Uterus (tissue), 4 donors: ENCODE data around the gene KLHDC10. TPM values are rescaled to one million over a fixed set of nuclear protein-coding genes. Genes with fewer than 3 reads are reported as not detected.
"Not testable (repeated sequence)": the region's sequence is repeated elsewhere in the genome, so short reads cannot be mapped to it uniquely, and the experiment has no call there.

Source experiments
- DNase-seq, 2 donors: peaks; one replicate each; pipeline ENCODE4 v3.0.0-alpha.2; 2019 to 2020
- H3K27ac ChIP-seq, 2 donors: fragments of 200-600 bp; sonication (generic); 1 replicate in 1 of 2; 2 replicates in 1 of 2; pipeline ENCODE4 v1.5.1; 2016 to 2018
- H3K27me3 ChIP-seq, 2 donors: fragments of 200-600 bp; sonication (generic); one replicate each; pipeline ENCODE4 v1.5.1; 2018 to 2019; ENCODE audit warnings: control low read depth in 1 of 2
- H3K36me3 ChIP-seq, 2 donors: fragments of 200-600 bp; sonication (generic); one replicate each; pipeline ENCODE4 v1.5.1; 2019; ENCODE audit warnings: control low read depth in 1 of 2
- H3K4me1 ChIP-seq, 2 donors: fragments of 200-600 bp; sonication (generic); one replicate each; pipeline ENCODE4 v1.5.1; 2018 to 2019; ENCODE audit warnings: control low read depth in 1 of 2
- H3K4me3 ChIP-seq, 2 donors: fragments of 200-600 bp; sonication (generic); 1 replicate in 1 of 2; 2 replicates in 1 of 2; pipeline ENCODE4 v1.5.1; 2018 to 2019; ENCODE audit warnings: mild to moderate bottlenecking in 1 of 2
- H3K9me3 ChIP-seq, 2 donors: fragments of 200-600 bp; sonication (generic); one replicate each; pipeline ENCODE4 v1.5.1; 2019; ENCODE audit warnings: control low read depth in 1 of 2
- CTCF ChIP-seq, 4 experiments: fragments of 200-600 bp in 2 of 4; fragments of 450-650 bp in 2 of 4; sonication (generic) in 2 of 4; IDR thresholded peaks; one replicate each; pipeline ENCODE4 v1.5.1; 2016 to 2019; ENCODE audit warnings: antibody characterized with exemption in 4 of 4, mild to moderate bottlenecking in 2 of 4, moderate library complexity in 1 of 4
- POLR2A ChIP-seq, 2 donors: fragments of 450-650 bp; IDR thresholded peaks; one replicate each; pipeline ENCODE4 v1.6.1; 2016; ENCODE audit warnings: antibody characterized with exemption in 2 of 2, mild to moderate bottlenecking in 1 of 2, moderate library complexity in 1 of 2
- intact Hi-C: fragments of 100-400 bp; cut with DNase I; formaldehyde crosslinking; loops from one replicate; pipeline ENCODE4 v1.15.1; 2023; ENCODE audit warnings: low total_unique reads
- total RNA-seq, 4 donors: library from RNA; depleted of rRNA in 3 of 4; stranded (reverse); fragments of >200 nt in 3 of 4; gene quantifications; one replicate each; pipeline versions ENCODE4 v1.1.0 to v1.2.4, GENCODE V29; 2014 to 2023
- donor health status: DM: yes; HTN: yes; CAD: no.

The KLHDC10 gene
- total RNA-seq, 4 donors from 2014 or later, result 8.8 to 58.5 (median 26.5) TPM

DNA sequence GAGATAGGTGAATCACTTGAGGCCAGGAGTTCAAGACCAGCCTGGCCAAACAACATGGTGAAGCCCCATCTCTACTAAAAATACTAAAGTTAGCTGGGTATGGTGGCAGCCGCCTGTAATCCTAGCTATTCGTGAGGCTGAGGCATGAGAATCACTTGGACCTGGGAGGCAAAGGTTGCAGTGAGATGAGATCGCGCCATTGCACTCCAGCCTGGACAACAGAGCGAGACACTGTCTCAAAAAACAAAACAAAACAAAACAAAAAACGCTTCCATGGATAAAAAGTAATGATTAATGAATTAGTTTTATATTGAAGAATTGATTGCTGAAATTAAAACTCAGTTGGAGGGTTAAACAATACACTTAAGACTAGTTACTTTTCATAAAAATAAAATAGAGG lies 32.3 kb downstream of the KLHDC10 start:
- Histone ChIP-seq H3K4me3 (no peak overlapping the region), H3K4me1 (no peaks in the 10 kb centered on the region), H3K27ac (no peak overlapping the region), H3K27me3 (no peaks in the 10 kb centered on the region), H3K36me3 (no peaks in the 10 kb centered on the region), H3K9me3 (no peaks in the 10 kb centered on the region)
- no peak for DNase-seq
- intact Hi-C loops, result no loop called here
- TF ChIP-seq CTCF (IDR thresholded peaks at IDR 0.05) (no peak), POLR2A (IDR thresholded peaks at IDR 0.05) (no peak)

- H3K27me3 ChIP-seq, result no peaks in the 10 kb centered on the region
- H3K36me3 ChIP-seq, result no peaks in the 10 kb centered on the region
- TF ChIP-seq CTCF (IDR thresholded peaks at IDR 0.05) (no peak), POLR2A (IDR thresholded peaks at IDR 0.05) (no peak)
- DNase-seq, result no peak
- no peaks in the 10 kb centered on the region for H3K9me3 ChIP-seq
- H3K4me3 ChIP-seq, result no peak overlapping the region
- H3K27ac ChIP-seq, result no peak overlapping the region
- intact Hi-C loops, result no loop called here
- H3K4me1 ChIP-seq, result no peaks in the 10 kb centered on the region
Measured at GRCh38 chr7:130107949-130108674, 37.8 kb downstream of the KLHDC10 start.

- DNase-seq, result no peak
- Histone ChIP-seq H3K9me3 (no peaks in the 10 kb centered on the region), H3K27ac (no peak overlapping the region), H3K27me3 (no peaks in the 10 kb centered on the region), H3K4me1 (no peaks in the 10 kb centered on the region), H3K36me3 (no peaks in the 10 kb centered on the region), H3K4me3 (no peak overlapping the region)
- intact Hi-C loops, result no loop called here
- no peak for TF ChIP-seq CTCF (IDR thresholded peaks at IDR 0.05)
- TF ChIP-seq POLR2A (IDR thresholded peaks at IDR 0.05), result no peak
Measured at GRCh38 chr7:130108809-130109208, 38.5 kb downstream of the KLHDC10 start.

GRCh38 chr7:130112093-130112492 lies 41.8 kb downstream of the KLHDC10 start:
- TF ChIP-seq POLR2A (IDR thresholded peaks at IDR 0.05) (no peak), CTCF (IDR thresholded peaks at IDR 0.05) (no peak)
- Histone ChIP-seq H3K27ac (no peak overlapping the region), H3K4me1 (no peaks in the 10 kb centered on the region), H3K9me3 (no peaks in the 10 kb centered on the region), H3K27me3 (no peaks in the 10 kb centered on the region), H3K36me3 (no peaks in the 10 kb centered on the region), H3K4me3 (no peak overlapping the region)
- intact Hi-C loops, result no loop called here
- no peak for DNase-seq

DNA sequence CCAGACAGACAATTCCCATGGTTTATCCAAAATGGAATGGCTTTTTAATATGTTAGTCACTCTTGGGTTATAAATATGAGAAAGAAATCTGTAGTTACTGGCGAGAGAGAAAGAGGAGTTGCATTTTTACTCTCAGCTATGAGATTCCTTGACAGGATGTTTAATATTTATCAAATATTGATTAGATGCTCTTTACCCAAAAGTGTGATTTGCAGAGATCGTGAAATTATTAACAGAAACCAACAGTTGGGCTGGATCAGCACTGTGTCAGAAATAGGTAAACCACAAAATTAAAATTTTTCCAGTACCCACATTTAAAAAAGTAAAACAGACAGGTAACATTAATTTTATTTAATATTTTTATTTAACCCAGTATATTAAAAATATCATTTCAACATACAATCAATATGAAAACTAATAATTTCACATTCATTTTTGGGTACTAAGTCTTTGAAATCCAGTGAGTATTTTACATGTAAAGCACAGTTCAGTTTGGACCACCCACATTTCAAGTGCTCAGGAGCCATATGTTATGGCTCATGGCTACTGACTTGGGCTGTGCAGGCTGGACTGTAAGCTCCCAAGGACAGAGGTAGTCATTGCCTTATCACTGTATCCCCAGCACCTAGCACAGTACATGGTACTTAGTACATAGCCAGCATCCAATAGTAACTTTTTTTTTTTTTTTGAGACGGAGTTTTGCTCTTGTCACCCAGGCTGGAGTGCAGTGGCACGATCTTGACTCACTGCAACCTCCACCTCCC lies 42.5 kb downstream of the KLHDC10 start:
- Histone ChIP-seq H3K27me3 (no peaks in the 10 kb centered on the region), H3K4me3 (no peak overlapping the region), H3K4me1 (no peaks in the 10 kb centered on the region), H3K27ac (no peak overlapping the region), H3K36me3 (no peaks in the 10 kb centered on the region), H3K9me3 (no peaks in the 10 kb centered on the region)
- TF ChIP-seq CTCF (IDR thresholded peaks at IDR 0.05) (no peak), POLR2A (IDR thresholded peaks at IDR 0.05) (no peak)
- intact Hi-C loops, result no loop called here
- no peak for DNase-seq

- H3K27ac ChIP-seq, H3K4me3 ChIP-seq, H3K27me3 ChIP-seq, H3K36me3 ChIP-seq, DNase-seq, H3K9me3 ChIP-seq, H3K4me1 ChIP-seq, intact Hi-C loops: not testable (repeated sequence)
Measured at GRCh38 chr7:130113426-130113805, 43.1 kb downstream of the KLHDC10 start.
